ENCODE measurements around the gene DALRD3.

Gene DALRD3

DNA sequence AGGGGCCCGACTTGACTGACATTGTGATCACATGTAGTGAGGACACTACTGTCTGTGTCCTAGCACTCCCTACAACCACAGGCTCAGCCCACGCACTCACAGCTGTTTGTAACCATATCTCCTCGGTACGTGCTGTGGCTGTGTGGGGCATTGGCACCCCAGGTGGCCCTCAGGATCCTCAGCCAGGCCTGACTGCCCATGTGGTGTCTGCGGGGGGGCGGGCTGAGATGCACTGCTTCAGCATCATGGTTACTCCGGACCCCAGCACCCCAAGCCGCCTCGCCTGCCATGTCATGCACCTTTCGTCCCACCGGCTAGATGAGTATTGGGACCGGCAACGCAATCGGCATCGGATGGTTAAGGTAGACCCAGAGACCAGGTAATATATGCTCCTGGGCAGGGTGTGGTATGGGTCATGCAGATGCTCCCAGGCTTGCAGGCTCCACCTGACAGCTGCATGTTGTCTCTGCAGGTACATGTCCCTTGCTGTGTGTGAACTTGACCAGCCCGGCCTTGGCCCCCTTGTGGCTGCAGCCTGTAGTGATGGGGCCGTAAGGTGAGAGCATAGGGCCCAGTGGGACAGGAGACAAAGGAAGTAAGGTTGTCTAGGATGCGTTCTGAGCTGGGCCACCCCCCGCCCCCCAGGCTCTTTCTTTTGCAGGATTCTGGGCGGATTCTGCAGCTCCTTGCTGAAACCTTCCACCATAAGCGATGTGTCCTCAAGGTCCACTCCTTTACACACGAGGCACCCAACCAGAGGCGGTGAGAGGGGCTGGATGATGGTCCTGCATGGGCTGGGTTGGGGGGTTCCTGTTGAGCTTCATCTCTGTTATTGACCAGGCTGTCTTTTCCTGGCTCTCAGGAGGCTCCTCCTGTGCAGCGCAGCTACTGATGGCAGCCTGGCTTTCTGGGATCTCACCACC, 4.4 kb downstream of the DALRD3 start:
- Histone ChIP-seq H3K9me3 (ENCODE audit: control insufficient read depth, low read length) (no peaks in the 10 kb centered on the region), H3K23ac (ENCODE audit: low read length in 2 of 2) (no peak overlapping the region), H2AFZ (ENCODE audit: low read depth, low read length) (no peak overlapping the region), H3K4me2 (ENCODE audit: low read length, poor library complexity, severe bottlenecking) (no peak overlapping the region), H3K36me3 (ENCODE audit: control insufficient read depth in 1 of 2, insufficient read depth in 2 of 2, low read depth in 1 of 2, low read length in 2 of 2) (peaks cover 61 to 64% of the 10 kb centered on the region in 2 experiments), H3K14ac (ENCODE audit: low read length in 2 of 2) (no peak overlapping the region), H3K4ac (ENCODE audit: low read depth in 1 of 2, low read length in 2 of 2) (no peak overlapping the region), H4K91ac (ENCODE audit: low read length) (no peak overlapping the region), H2BK120ac (ENCODE audit: low read depth, low read length) (no peak overlapping the region), H3K27ac (ENCODE audit: low read length, poor library complexity, severe bottlenecking) (no peak overlapping the region), H2AK5ac (ENCODE audit: low read length, severe bottlenecking) (no peak overlapping the region), H2BK15ac (ENCODE audit: low read depth, poor library complexity, severe bottlenecking) (no peak overlapping the region), H4K8ac (ENCODE audit: low read length) (no peak overlapping the region), H3K4me1 (ENCODE audit: control insufficient read depth, insufficient read depth, low read depth, low read length) (peaks cover 38% of the 10 kb centered on the region), H2BK5ac (ENCODE audit: low read depth, low read length, poor library complexity, severe bottlenecking) (no peak overlapping the region), H3K9ac (ENCODE audit: low read length) (no peak overlapping the region), H3K18ac (ENCODE audit: low read depth in 1 of 2, low read length in 2 of 2) (no peak overlapping the region), H3K4me3 (ENCODE audit: insufficient read depth in 1 of 2, low read depth in 1 of 2, low read length in 2 of 2) (no peak overlapping the region), H2BK12ac (ENCODE audit: low read length in 2 of 2) (no peak overlapping the region), H3K79me1 (replicated peaks; ENCODE audit: low read length, poor library complexity, severe bottlenecking) (peaks cover 18% of the 10 kb centered on the region), H3K27me3 (ENCODE audit: control insufficient read depth in 1 of 2, insufficient read depth in 1 of 2, low read length in 2 of 2) (no peaks in the 10 kb centered on the region)
- WGBS, result 91% methylated on average over 23 of the region's 24 CpGs
- peak; percentile 50 for DNase-seq

DNA sequence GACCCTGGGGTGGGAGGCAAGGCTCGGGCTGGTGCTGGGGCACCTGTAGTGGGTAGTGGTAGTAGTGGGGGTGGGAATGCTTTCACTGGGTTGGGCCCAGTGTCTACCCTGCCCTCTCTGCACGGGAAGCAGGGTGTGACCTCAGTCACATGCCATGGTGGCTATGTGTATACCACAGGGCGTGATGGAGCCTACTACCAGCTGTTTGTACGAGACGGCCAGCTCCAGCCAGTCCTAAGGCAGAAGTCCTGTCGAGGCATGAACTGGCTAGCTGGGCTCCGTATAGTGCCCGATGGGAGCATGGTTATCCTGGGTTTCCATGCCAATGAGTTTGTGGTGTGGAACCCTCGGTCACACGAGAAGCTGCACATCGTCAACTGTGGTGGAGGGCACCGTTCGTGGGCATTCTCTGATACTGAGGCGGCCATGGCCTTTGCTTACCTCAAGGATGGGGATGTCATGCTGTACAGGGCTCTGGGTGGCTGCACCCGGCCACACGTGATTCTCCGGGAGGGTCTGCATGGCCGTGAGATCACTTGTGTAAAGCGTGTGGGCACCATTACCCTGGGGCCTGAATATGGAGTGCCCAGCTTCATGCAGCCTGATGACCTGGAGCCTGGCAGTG, 5.2 kb downstream of the DALRD3 start:
- H3K4ac ChIP-seq (ENCODE audit: low read depth in 1 of 2, low read length in 2 of 2), result no peak overlapping the region
- H3K9ac ChIP-seq (ENCODE audit: low read length), result no peak overlapping the region
- no peaks in the 10 kb centered on the region for H3K9me3 ChIP-seq (ENCODE audit: control insufficient read depth, low read length)
- no peak overlapping the region for H3K4me2 ChIP-seq (ENCODE audit: low read length, poor library complexity, severe bottlenecking)
- DNase-seq, result no peak
- H3K27ac ChIP-seq (ENCODE audit: low read length, poor library complexity, severe bottlenecking), result no peak overlapping the region
- no peak overlapping the region for H2BK15ac ChIP-seq (ENCODE audit: low read depth, poor library complexity, severe bottlenecking)
- no peak overlapping the region for H2AFZ ChIP-seq (ENCODE audit: low read depth, low read length)
- H4K8ac ChIP-seq (ENCODE audit: low read length), result no peak overlapping the region
- no peak overlapping the region for H3K23ac ChIP-seq (ENCODE audit: low read length in 2 of 2)
- H2AK5ac ChIP-seq (ENCODE audit: low read length, severe bottlenecking), result no peak overlapping the region
- WGBS, result 93% methylated on average over 19 of the region's 19 CpGs
- no peak overlapping the region for H3K14ac ChIP-seq (ENCODE audit: low read length in 2 of 2)
- no peak overlapping the region for H4K91ac ChIP-seq (ENCODE audit: low read length)
- H3K36me3 ChIP-seq (ENCODE audit: control insufficient read depth in 1 of 2, insufficient read depth in 2 of 2, low read depth in 1 of 2, low read length in 2 of 2), result peaks cover 61 to 64% of the 10 kb centered on the region in 2 experiments
- H3K4me3 ChIP-seq (ENCODE audit: insufficient read depth in 1 of 2, low read depth in 1 of 2, low read length in 2 of 2), result no peak overlapping the region
- no peak overlapping the region for H3K18ac ChIP-seq (ENCODE audit: low read depth in 1 of 2, low read length in 2 of 2)
- H3K79me1 ChIP-seq (replicated peaks; ENCODE audit: low read length, poor library complexity, severe bottlenecking), result peaks cover 18% of the 10 kb centered on the region
- no peak overlapping the region for H2BK5ac ChIP-seq (ENCODE audit: low read depth, low read length, poor library complexity, severe bottlenecking)
- no peaks in the 10 kb centered on the region for H3K27me3 ChIP-seq (ENCODE audit: control insufficient read depth in 1 of 2, insufficient read depth in 1 of 2, low read length in 2 of 2)
- no peak overlapping the region for H2BK120ac ChIP-seq (ENCODE audit: low read depth, low read length)
- H2BK12ac ChIP-seq (ENCODE audit: low read length in 2 of 2), result no peak overlapping the region
- H3K4me1 ChIP-seq (ENCODE audit: control insufficient read depth, insufficient read depth, low read depth, low read length), result peaks cover 40% of the 10 kb centered on the region

DNA sequence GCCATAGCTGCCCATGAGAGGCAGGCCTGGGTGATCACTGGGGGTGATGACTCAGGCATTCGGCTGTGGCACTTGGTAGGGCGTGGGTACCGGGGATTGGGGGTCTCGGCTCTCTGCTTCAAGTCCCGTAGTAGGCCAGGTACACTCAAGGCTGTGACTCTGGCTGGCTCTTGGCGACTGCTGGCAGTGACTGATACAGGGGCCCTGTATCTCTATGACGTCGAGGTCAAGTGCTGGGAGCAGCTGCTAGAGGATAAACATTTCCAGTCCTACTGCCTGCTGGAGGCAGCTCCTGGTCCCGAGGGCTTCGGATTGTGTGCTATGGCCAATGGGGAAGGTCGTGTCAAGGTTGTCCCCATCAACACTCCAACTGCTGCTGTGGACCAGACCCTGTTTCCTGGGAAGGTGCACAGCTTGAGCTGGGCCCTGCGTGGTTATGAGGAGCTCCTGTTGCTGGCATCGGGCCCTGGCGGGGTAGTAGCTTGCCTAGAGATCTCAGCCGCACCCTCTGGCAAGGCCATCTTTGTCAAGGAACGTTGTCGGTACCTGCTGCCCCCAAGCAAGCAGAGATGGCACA, 5.9 kb downstream of the DALRD3 start:
- Histone ChIP-seq H3K4me2 (ENCODE audit: low read length, poor library complexity, severe bottlenecking) (no peak overlapping the region), H3K4me1 (ENCODE audit: control insufficient read depth, insufficient read depth, low read depth, low read length) (peaks cover 42% of the 10 kb centered on the region), H3K9me3 (ENCODE audit: control insufficient read depth, low read length) (no peaks in the 10 kb centered on the region), H3K4ac (ENCODE audit: low read depth in 1 of 2, low read length in 2 of 2) (no peak overlapping the region), H3K4me3 (ENCODE audit: insufficient read depth in 1 of 2, low read depth in 1 of 2, low read length in 2 of 2) (no peak overlapping the region), H2BK15ac (ENCODE audit: low read depth, poor library complexity, severe bottlenecking) (no peak overlapping the region), H2AFZ (ENCODE audit: low read depth, low read length) (no peak overlapping the region), H2BK120ac (ENCODE audit: low read depth, low read length) (no peak overlapping the region), H3K23ac (ENCODE audit: low read length in 2 of 2) (no peak overlapping the region), H2BK12ac (ENCODE audit: low read length in 2 of 2) (no peak overlapping the region), H3K36me3 (ENCODE audit: control insufficient read depth in 1 of 2, insufficient read depth in 2 of 2, low read depth in 1 of 2, low read length in 2 of 2) (peaks cover 61 to 64% of the 10 kb centered on the region in 2 experiments), H3K14ac (ENCODE audit: low read length in 2 of 2) (no peak overlapping the region), H2AK5ac (ENCODE audit: low read length, severe bottlenecking) (no peak overlapping the region), H3K27me3 (ENCODE audit: control insufficient read depth in 1 of 2, insufficient read depth in 1 of 2, low read length in 2 of 2) (no peaks in the 10 kb centered on the region), H3K79me1 (replicated peaks; ENCODE audit: low read length, poor library complexity, severe bottlenecking) (peaks cover 14% of the 10 kb centered on the region), H4K8ac (ENCODE audit: low read length) (no peak overlapping the region), H3K18ac (ENCODE audit: low read depth in 1 of 2, low read length in 2 of 2) (no peak overlapping the region), H4K91ac (ENCODE audit: low read length) (no peak overlapping the region), H2BK5ac (ENCODE audit: low read depth, low read length, poor library complexity, severe bottlenecking) (no peak overlapping the region), H3K27ac (ENCODE audit: low read length, poor library complexity, severe bottlenecking) (no peak overlapping the region), H3K9ac (ENCODE audit: low read length) (no peak overlapping the region)
- DNase-seq, result peak; percentile 44
- 90% methylated on average over 17 of the region's 17 CpGs for WGBS

DNA sequence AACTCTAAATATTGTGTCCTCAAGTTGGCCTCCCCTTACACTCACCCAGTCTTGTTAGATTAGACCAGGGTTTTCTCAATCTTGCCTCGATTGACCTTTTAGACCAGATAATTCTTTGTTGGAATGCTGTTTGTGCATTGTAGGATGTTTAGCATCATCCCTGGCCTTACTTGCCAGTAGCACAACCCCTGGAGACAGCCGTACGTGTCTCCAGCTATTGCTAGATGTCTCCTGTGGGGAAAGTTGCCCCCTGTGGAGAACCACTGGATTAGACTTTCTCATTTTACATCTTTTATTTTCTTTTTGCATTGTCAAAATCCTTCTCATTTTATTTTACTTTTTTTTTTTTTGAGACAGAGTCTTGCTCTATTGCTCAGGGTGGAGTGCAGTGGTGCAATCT, 9.0 kb downstream of the DALRD3 start:
- H2BK5ac ChIP-seq (ENCODE audit: low read depth, low read length, poor library complexity, severe bottlenecking), result no peak overlapping the region
- H3K4me2 ChIP-seq (ENCODE audit: low read length, poor library complexity, severe bottlenecking), result no peak overlapping the region
- no peak overlapping the region for H2BK12ac ChIP-seq (ENCODE audit: low read length in 2 of 2)
- 94% methylated on average over 3 of the region's 3 CpGs for WGBS
- no peak overlapping the region for H3K23ac ChIP-seq (ENCODE audit: low read length in 2 of 2)
- no peak overlapping the region for H3K27ac ChIP-seq (ENCODE audit: low read length, poor library complexity, severe bottlenecking)
- H4K8ac ChIP-seq (ENCODE audit: low read length), result no peak overlapping the region
- no peak overlapping the region for H2AK5ac ChIP-seq (ENCODE audit: low read length, severe bottlenecking)
- H3K79me1 ChIP-seq (replicated peaks; ENCODE audit: low read length, poor library complexity, severe bottlenecking), result peaks cover 9% of the 10 kb centered on the region
- no peak overlapping the region for H3K18ac ChIP-seq (ENCODE audit: low read depth in 1 of 2, low read length in 2 of 2)
- no peak overlapping the region for H3K4ac ChIP-seq (ENCODE audit: low read depth in 1 of 2, low read length in 2 of 2)
- no peak overlapping the region for H4K91ac ChIP-seq (ENCODE audit: low read length)
- H3K9ac ChIP-seq (ENCODE audit: low read length), result no peak overlapping the region
- no peak overlapping the region for H3K14ac ChIP-seq (ENCODE audit: low read length in 2 of 2)
- H3K4me1 ChIP-seq (ENCODE audit: control insufficient read depth, insufficient read depth, low read depth, low read length), result peaks cover 37% of the 10 kb centered on the region
- no peaks in the 10 kb centered on the region for H3K27me3 ChIP-seq (ENCODE audit: control insufficient read depth in 1 of 2, insufficient read depth in 1 of 2, low read length in 2 of 2)
- no peak overlapping the region for H2BK120ac ChIP-seq (ENCODE audit: low read depth, low read length)
- no peaks in the 10 kb centered on the region for H3K9me3 ChIP-seq (ENCODE audit: control insufficient read depth, low read length)
- DNase-seq, result no peak
- H2BK15ac ChIP-seq (ENCODE audit: low read depth, poor library complexity, severe bottlenecking), result no peak overlapping the region
- H3K36me3 ChIP-seq (ENCODE audit: control insufficient read depth in 1 of 2, insufficient read depth in 2 of 2, low read depth in 1 of 2, low read length in 2 of 2), result peaks cover 33 to 36% of the 10 kb centered on the region in 2 experiments
- H3K4me3 ChIP-seq (ENCODE audit: insufficient read depth in 1 of 2, low read depth in 1 of 2, low read length in 2 of 2), result no peak overlapping the region
- no peak overlapping the region for H2AFZ ChIP-seq (ENCODE audit: low read depth, low read length)

All from mesenchymal stem cell (in vitro differentiated cells and primary cell).